ENCODE results near the gene MTHFD1.
A peak's percentile ranks its signal among the peaks of the same experiment; 100 is the strongest.
"Not testable (repeated sequence)": the region's sequence is repeated elsewhere in the genome, so short reads cannot be mapped to it uniquely, and the experiment has no call there.

The MTHFD1 gene

GRCh38 chr14:64364907-64365306, 23.2 kb upstream of the MTHFD1 start:
- no peak for TF ChIP-seq CTCF (conservative IDR thresholded peaks at IDR 0.05; ENCODE audit: low read depth, low read length)
- DNase-seq (ENCODE audit: low read depth), result peak; percentile 32
- H3K4me3 ChIP-seq (ENCODE audit: low read depth, low read length), result no peak overlapping the region

- not testable (repeated sequence) for H3K4me3 ChIP-seq (ENCODE audit: low read depth, low read length)
- DNase-seq (ENCODE audit: low read depth), result peak; percentile 25
Observed at GRCh38 chr14:64365358-64365889, 22.7 kb upstream of the MTHFD1 start.

GRCh38 chr14:64369201-64369600, 19.0 kb upstream of the MTHFD1 start:
- TF ChIP-seq CTCF (conservative IDR thresholded peaks at IDR 0.05; ENCODE audit: low read depth, low read length), result no peak
- DNase-seq (ENCODE audit: low read depth), result no peak
- no peak overlapping the region for H3K4me3 ChIP-seq (ENCODE audit: low read depth, low read length)

GRCh38 chr14:64387232-64387781, 846 bp upstream of the MTHFD1 start:
- peak overlapping the region; percentile 75 for H3K4me3 ChIP-seq (ENCODE audit: low read depth, low read length)
- peak; percentile 35 for DNase-seq (ENCODE audit: low read depth)
- no peak for TF ChIP-seq CTCF (conservative IDR thresholded peaks at IDR 0.05; ENCODE audit: low read depth, low read length)

- H3K4me3 ChIP-seq (ENCODE audit: low read depth, low read length), result peak overlapping the region; percentile 75
- TF ChIP-seq CTCF (conservative IDR thresholded peaks at IDR 0.05; ENCODE audit: low read depth, low read length), result no peak
- DNase-seq (ENCODE audit: low read depth), result peak; percentile 32
Observed at GRCh38 chr14:64388533-64389285, 556 bp downstream of the MTHFD1 start.

- no peak for TF ChIP-seq CTCF (conservative IDR thresholded peaks at IDR 0.05; ENCODE audit: low read depth, low read length)
- no peak overlapping the region for H3K4me3 ChIP-seq (ENCODE audit: low read depth, low read length)
- no peak for DNase-seq (ENCODE audit: low read depth)
Observed at GRCh38 chr14:64391113-64391725, 3.1 kb downstream of the MTHFD1 start.

GRCh38 chr14:64391986-64392385, 3.8 kb downstream of the MTHFD1 start:
- no peak overlapping the region for H3K4me3 ChIP-seq (ENCODE audit: low read depth, low read length)
- no peak for DNase-seq (ENCODE audit: low read depth)
- TF ChIP-seq CTCF (conservative IDR thresholded peaks at IDR 0.05; ENCODE audit: low read depth, low read length), result no peak

- not testable (repeated sequence) for H3K4me3 ChIP-seq (ENCODE audit: low read depth, low read length); DNase-seq (ENCODE audit: low read depth)
Observed at GRCh38 chr14:64393189-64393726, 5.1 kb downstream of the MTHFD1 start.
